ENCODE data around the gene MAMDC2.

DNA sequence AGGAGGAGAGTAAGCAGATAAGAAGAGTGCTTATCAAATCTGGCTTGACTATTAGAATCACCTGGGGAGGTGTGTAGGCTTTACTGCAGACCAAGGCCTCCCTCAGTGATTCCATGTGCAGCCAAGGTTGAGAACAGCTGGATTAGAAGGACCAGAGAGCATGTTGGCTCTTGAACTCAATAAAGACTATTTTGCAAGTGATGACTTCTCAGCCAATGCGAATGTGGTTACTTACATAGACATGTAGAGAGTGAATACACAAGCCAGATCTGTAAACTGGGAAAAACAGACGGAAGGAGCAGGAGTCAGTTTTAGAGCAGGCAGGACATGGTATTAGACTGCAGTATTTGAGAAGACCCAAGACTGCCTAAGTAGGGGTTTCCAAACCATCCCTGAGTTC is 48.5 kb downstream of the MAMDC2 start:
- TF ChIP-seq, protein P1, sequence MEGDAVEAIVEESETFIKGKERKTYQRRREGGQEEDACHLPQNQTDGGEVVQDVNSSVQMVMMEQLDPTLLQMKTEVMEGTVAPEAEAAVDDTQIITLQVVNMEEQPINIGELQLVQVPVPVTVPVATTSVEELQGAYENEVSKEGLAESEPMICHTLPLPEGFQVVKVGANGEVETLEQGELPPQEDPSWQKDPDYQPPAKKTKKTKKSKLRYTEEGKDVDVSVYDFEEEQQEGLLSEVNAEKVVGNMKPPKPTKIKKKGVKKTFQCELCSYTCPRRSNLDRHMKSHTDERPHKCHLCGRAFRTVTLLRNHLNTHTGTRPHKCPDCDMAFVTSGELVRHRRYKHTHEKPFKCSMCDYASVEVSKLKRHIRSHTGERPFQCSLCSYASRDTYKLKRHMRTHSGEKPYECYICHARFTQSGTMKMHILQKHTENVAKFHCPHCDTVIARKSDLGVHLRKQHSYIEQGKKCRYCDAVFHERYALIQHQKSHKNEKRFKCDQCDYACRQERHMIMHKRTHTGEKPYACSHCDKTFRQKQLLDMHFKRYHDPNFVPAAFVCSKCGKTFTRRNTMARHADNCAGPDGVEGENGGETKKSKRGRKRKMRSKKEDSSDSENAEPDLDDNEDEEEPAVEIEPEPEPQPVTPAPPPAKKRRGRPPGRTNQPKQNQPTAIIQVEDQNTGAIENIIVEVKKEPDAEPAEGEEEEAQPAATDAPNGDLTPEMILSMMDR (IDR thresholded peaks at IDR 0.05; ENCODE audit: insufficient read depth, low read length, poor library complexity, severe bottlenecking), result no peak
- TF ChIP-seq EZH2phosphoT487 (conservative IDR thresholded peaks at IDR 0.05; ENCODE audit: low read length), result no peak
